Duodenal mucosa (tissue), 2 donors: ENCODE data around the gene SOAT2.

ENCODE experiments used
- H3K27ac ChIP-seq: one replicate; pipeline ENCODE4 v1.7.0; 2013; ENCODE audit warnings: low read depth, low read length
- H3K27me3 ChIP-seq, 2 donors: one replicate each; pipeline ENCODE4 v1.7.0; 2013; ENCODE audit warnings: low read length in 2 of 2, control low read depth in 1 of 2; ENCODE audit not compliant: insufficient read depth in 2 of 2, control insufficient read depth in 1 of 2
- H3K36me3 ChIP-seq, 2 donors: one replicate each; pipeline ENCODE4 v1.7.0; 2013; ENCODE audit warnings: low read length in 2 of 2, control low read depth in 1 of 2; ENCODE audit not compliant: insufficient read depth in 2 of 2, control insufficient read depth in 1 of 2
- H3K4me1 ChIP-seq, 2 donors: one replicate each; pipeline ENCODE4 v1.7.0; 2013; ENCODE audit warnings: low read length in 2 of 2, control low read depth in 1 of 2; ENCODE audit not compliant: insufficient read depth in 2 of 2, control insufficient read depth in 1 of 2
- H3K4me3 ChIP-seq, 2 donors: one replicate each; pipeline ENCODE4 v1.7.0; 2013; ENCODE audit warnings: low read length in 2 of 2, low read depth in 1 of 2
- H3K9ac ChIP-seq, 2 donors: one replicate each; pipeline ENCODE4 v1.7.0; 2013; ENCODE audit warnings: low read length in 2 of 2, low read depth in 1 of 2
- H3K9me3 ChIP-seq, 2 donors: one replicate each; pipeline ENCODE4 v1.7.0; 2013; ENCODE audit warnings: low read length in 2 of 2, control low read depth in 1 of 2; ENCODE audit not compliant: control insufficient read depth in 1 of 2

The SOAT2 gene

GRCh38 chr12:53169644-53170043, 66.4 kb downstream of the SOAT2 start:
- Histone ChIP-seq H3K4me1 (peaks cover 0 to under 1% of the 10 kb centered on the region in 2 donors), H3K27ac (no peak overlapping the region), H3K4me3 (no peak overlapping the region), H3K36me3 (peaks cover 9% of the 10 kb centered on the region in 2 donors), H3K9me3 (no peaks in the 10 kb centered on the region), H3K27me3 (no peaks in the 10 kb centered on the region), H3K9ac (no peak overlapping the region)

GRCh38 chr12:53170215-53170614, 66.9 kb downstream of the SOAT2 start:
- H3K4me3 ChIP-seq, result no peak overlapping the region
- peaks cover 6% of the 10 kb centered on the region in 2 donors for H3K4me1 ChIP-seq
- H3K9me3 ChIP-seq, result no peaks in the 10 kb centered on the region
- H3K36me3 ChIP-seq, result peaks cover 9% of the 10 kb centered on the region in 2 donors
- no peak overlapping the region for H3K9ac ChIP-seq
- H3K27ac ChIP-seq, result no peak overlapping the region
- no peaks in the 10 kb centered on the region for H3K27me3 ChIP-seq

- H3K27me3 ChIP-seq, result no peaks in the 10 kb centered on the region
- H3K9me3 ChIP-seq, result no peaks in the 10 kb centered on the region
- peaks cover 6 to 13% of the 10 kb centered on the region in 2 donors for H3K4me1 ChIP-seq
- H3K36me3 ChIP-seq, result peaks cover 9% of the 10 kb centered on the region in 2 donors
- H3K27ac ChIP-seq, result no peak overlapping the region
- H3K9ac ChIP-seq, result no peak overlapping the region
- no peak overlapping the region for H3K4me3 ChIP-seq
Observed at GRCh38 chr12:53170876-53171724, 67.8 kb downstream of the SOAT2 start.

GRCh38 chr12:53171725-53172329, 68.5 kb downstream of the SOAT2 start:
- H3K36me3 ChIP-seq, result peaks cover 9% of the 10 kb centered on the region in 2 donors
- H3K9me3 ChIP-seq, result no peaks in the 10 kb centered on the region
- no peak overlapping the region for H3K27ac ChIP-seq

GRCh38 chr12:53172352-53172751, 69.1 kb downstream of the SOAT2 start:
- Histone ChIP-seq H3K4me3 (no peak overlapping the region), H3K36me3 (peaks cover 9% of the 10 kb centered on the region in 2 donors), H3K9ac (no peak overlapping the region), H3K4me1 (peaks cover 6 to 13% of the 10 kb centered on the region in 2 donors), H3K27me3 (no peaks in the 10 kb centered on the region), H3K27ac (no peak overlapping the region), H3K9me3 (no peaks in the 10 kb centered on the region)

More at GRCh38 chr12:53171725-53172329, 68.5 kb downstream of the SOAT2 start:
- H3K4me1 ChIP-seq, result peaks cover 6 to 13% of the 10 kb centered on the region in 2 donors
- no peaks in the 10 kb centered on the region for H3K27me3 ChIP-seq
- no peak overlapping the region for H3K9ac ChIP-seq
- H3K4me3 ChIP-seq, result no peak overlapping the region

GRCh38 chr12:53173085-53173715, 69.9 kb downstream of the SOAT2 start:
- peaks cover 6 to 13% of the 10 kb centered on the region in 2 donors for H3K4me1 ChIP-seq
- H3K9me3 ChIP-seq, result no peaks in the 10 kb centered on the region
- H3K36me3 ChIP-seq, result peaks cover 9% of the 10 kb centered on the region in 2 donors
- H3K9ac ChIP-seq, result no peak overlapping the region
- H3K4me3 ChIP-seq, result no peak overlapping the region
- H3K27me3 ChIP-seq, result no peaks in the 10 kb centered on the region
- no peak overlapping the region for H3K27ac ChIP-seq
